SK-N-SH treated with all-trans-retinoic acid at 6 μM for 48 hours (cell line): Measurements from ENCODE around the gene KATNIP.

ENCODE experiments used
- BACH2 ChIP-seq: fragments of 250-450 bp; sonication (Bioruptor Pico); IDR thresholded peaks from 2 replicates; pipeline ENCODE4 v1.9.0; 2021; ENCODE audit warnings: mild to moderate bottlenecking, borderline replicate concordance
- CSDC2 ChIP-seq: fragments of 250-450 bp; sonication (Bioruptor Pico); IDR thresholded peaks from 2 replicates; pipeline ENCODE4 v1.5.0; 2020; ENCODE audit warnings: mild to moderate bottlenecking, moderate library complexity
- ESRRG ChIP-seq: fragments of 250-450 bp; sonication (Bioruptor Pico); IDR thresholded peaks from 2 replicates; pipeline ENCODE4 v1.6.1; 2021; ENCODE audit warnings: mild to moderate bottlenecking
- GLIS3 ChIP-seq: fragments of 250-450 bp; sonication (Bioruptor Pico); IDR thresholded peaks from 2 replicates; pipeline ENCODE4 v1.5.0; 2020; ENCODE audit warnings: mild to moderate bottlenecking, moderate library complexity
- SNAI2 ChIP-seq: fragments of 250-450 bp; sonication (Bioruptor Pico); IDR thresholded peaks from 2 replicates; pipeline ENCODE4 v1.5.0; 2020; ENCODE audit warnings: mild to moderate bottlenecking, moderate library complexity
- TSHZ2 ChIP-seq: fragments of 250-450 bp; sonication (Bioruptor Pico); IDR thresholded peaks from 2 replicates; pipeline ENCODE4 v1.5.0; 2020; ENCODE audit warnings: mild to moderate bottlenecking, moderate library complexity
- ZNF70 ChIP-seq: fragments of 450-650 bp; formaldehyde crosslinking; IDR thresholded peaks from 2 replicates; pipeline ENCODE4 v1.5.0; 2020; ENCODE audit warnings: mild to moderate bottlenecking, moderate library complexity

- TF ChIP-seq ZNF70 (no peak), TSHZ2 (CRISPR knock-in tag) (no peak), ESRRG (no peak), BACH2 (CRISPR knock-in tag) (no peak), SNAI2 (no peak), GLIS3 (CRISPR knock-in tag) (no peak), CSDC2 (CRISPR knock-in tag) (no peak)
These were observed 539 bp upstream of the KATNIP start for GRCh38 chr16:27549464-27549745.
